Mesenteric fat pad (tissue), 1 donor: ENCODE results near the gene SYS1. TPM values are rescaled to one million over a fixed set of nuclear protein-coding genes. Genes with fewer than 3 reads are reported as not detected.

ENCODE experiments used
- DNase-seq: peaks from one replicate; pipeline ENCODE4 v3.0.0-alpha.2; 2020; ENCODE audit warnings: low spot score
- total RNA-seq: library from RNA; stranded (reverse); fragmentation: NEBNext Ultra II Directional; extraction: Animal tissue kit (Norgen Biotek cat#: 25700); gene quantifications from one replicate; pipeline ENCODE4 v1.2.1, GENCODE V29; 2021
- donor health status: DM: yes; HTN: yes; CAD: no.

The SYS1 gene
- total RNA-seq, 1 donor from 2014 or later: 23.8 TPM

DNA sequence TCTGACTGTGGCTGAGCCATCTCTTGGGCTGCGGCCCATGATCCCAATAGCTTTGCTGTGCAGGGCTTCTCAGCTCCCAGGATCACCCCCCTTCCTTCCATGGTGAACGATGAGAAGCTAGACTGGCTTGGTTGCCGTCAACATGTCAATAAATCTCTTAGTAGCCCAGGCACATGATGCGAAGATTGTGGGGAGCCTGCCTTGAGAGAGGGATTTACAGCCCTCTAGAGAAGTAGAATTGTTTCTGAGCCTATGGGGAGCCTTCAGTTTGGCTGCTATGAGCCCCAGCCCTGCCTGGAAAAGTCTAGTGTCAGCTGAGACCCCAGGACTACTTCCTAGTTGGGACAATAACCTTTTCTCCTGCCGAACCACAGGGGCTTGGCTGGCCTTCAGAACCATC, 49.7 kb downstream of the SYS1 start:
- no peak for DNase-seq

DNA sequence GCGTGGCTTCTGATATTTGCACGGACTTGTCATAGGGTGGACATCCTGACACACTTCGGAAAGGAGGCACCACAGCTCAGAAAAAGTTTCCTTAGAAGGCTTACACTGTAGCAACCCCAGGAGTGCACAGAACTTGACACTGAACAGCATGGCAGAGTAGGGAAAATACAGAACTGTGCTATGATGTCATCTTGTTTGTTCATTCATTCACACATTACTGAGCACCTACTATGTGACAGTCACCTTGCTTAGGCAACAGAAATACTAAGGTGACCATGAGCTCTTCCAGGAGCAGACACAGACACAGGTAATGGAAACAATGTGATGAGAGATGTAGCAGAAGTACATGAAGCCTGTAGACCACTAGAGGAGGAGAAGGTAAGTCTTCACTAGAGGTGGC, 50.5 kb downstream of the SYS1 start:
- DNase-seq: no peak

DNA sequence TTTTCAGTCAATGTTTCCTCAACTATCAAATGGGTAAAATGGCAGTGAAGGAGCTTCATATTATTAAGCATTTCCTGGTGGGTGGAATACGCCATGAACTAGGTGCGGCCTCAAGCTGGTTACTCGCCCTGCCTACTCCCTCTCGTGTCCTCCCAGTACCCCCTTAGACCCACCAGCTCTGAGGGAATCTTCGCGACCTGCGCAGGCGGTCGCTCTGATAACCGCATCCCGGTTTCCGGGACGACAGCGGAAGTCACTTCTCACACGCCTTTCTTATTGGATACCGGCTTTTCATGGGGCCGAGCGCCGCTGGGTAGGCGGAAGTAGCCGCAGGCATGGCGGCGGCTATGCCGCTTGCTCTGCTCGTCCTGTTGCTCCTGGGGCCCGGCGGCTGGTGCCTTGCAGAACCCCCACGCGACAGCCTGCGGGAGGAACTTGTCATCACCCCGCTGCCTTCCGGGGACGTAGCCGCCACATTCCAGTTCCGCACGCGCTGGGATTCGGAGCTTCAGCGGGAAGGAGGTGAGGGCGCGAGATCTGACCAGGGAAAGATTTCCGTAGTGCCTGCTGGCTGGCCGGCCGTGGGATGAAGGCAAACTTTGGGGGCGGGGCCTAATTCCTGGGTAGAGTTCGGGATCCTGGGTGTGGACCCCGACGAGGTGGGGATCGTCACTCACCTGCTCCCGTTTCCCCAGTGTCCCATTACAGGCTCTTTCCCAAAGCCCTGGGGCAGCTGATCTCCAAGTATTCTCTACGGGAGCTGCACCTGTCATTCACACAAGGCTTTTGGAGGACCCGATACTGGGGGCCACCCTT, 53.1 kb downstream of the SYS1 start, which contains the start of gene PIGT:
Gene PIGT, plus strand, starts transcription at position 320 of the 816 bp plus-strand sequence. Its CDS starts 16 bp downstream, at position 336.
- peak; percentile 94 for DNase-seq

DNA sequence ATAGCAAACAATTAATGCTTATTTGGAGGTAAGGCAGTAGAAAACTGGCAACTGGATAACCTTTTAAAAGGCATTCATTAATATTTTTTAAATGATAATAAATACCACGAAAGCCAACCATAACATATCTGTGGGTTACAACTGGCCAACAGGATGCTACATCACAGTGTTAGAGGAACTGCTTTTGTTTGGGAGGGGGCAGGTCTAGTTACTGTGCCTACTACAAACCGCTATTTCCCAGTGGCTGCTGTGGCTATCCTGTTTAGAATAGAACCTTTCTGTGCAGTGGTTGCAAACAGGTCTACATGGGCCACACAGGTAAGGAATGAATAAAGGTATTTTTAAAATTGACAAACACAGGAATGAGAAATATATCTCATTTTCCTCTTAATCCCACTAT, 54.0 kb downstream of the SYS1 start:
- DNase-seq: no peak

Other genes with a start within 250 kb of the SYS1 start
- gene WFDC5, start 248.0 kb upstream of the SYS1 start, total RNA-seq: not detected
- not detected for gene WFDC12, start 238.7 kb upstream of the SYS1 start, total RNA-seq
- not detected for gene PI3, start 188.3 kb upstream of the SYS1 start, total RNA-seq
- not detected for gene SEMG1, start 156.1 kb upstream of the SYS1 start, total RNA-seq
- not detected for gene SEMG2, start 141.8 kb upstream of the SYS1 start, total RNA-seq
- 16.5 TPM for gene SLPI, start 108.6 kb upstream of the SYS1 start, total RNA-seq
- gene RBPJL, start 56.3 kb upstream of the SYS1 start, total RNA-seq: not detected
- gene MATN4, start 54.9 kb upstream of the SYS1 start, total RNA-seq: not detected
- 81.6 TPM for gene SDC4, start 14.7 kb upstream of the SYS1 start, total RNA-seq
- gene TP53TG5, start 15.2 kb downstream of the SYS1 start, total RNA-seq: not detected
- gene DBNDD2, start 45.1 kb downstream of the SYS1 start, total RNA-seq: 28.7 TPM
- gene PIGT, start 53.0 kb downstream of the SYS1 start, total RNA-seq: 90.9 TPM
- gene WFDC2, start 106.6 kb downstream of the SYS1 start, total RNA-seq: not detected
- not detected for gene SPINT3, start 152.5 kb downstream of the SYS1 start, total RNA-seq
- gene WFDC6, start 176.3 kb downstream of the SYS1 start, total RNA-seq: not detected
- not detected for gene EPPIN, start 184.2 kb downstream of the SYS1 start, total RNA-seq
- gene WFDC8, start 216.1 kb downstream of the SYS1 start, total RNA-seq: not detected